Endothelial cell (in vitro differentiated cells): ENCODE measurements around the gene SMARCD1. TPM values are rescaled to one million over a fixed set of nuclear protein-coding genes. Genes with fewer than 3 reads are reported as not detected.

Experiments used
- DNase-seq: peaks from one replicate; pipeline ENCODE4 v3.0.0; 2021; ENCODE audit warnings: low spot score
- H3K27ac Mint-ChIP-seq: one replicate; pipeline ENCODE4 v1.8.0; 2021; ENCODE audit warnings: mixed read lengths, inconsistent platforms; ENCODE audit not compliant: unreplicated experiment
- H3K27me3 Mint-ChIP-seq: one replicate; pipeline ENCODE4 v1.8.0; 2021; ENCODE audit warnings: mild to moderate bottlenecking, moderate library complexity, mixed read lengths, inconsistent platforms; ENCODE audit not compliant: unreplicated experiment
- H3K36me3 Mint-ChIP-seq: one replicate; pipeline ENCODE4 v1.8.0; 2021; ENCODE audit warnings: mild to moderate bottlenecking, low read depth, mixed read lengths, inconsistent platforms; ENCODE audit not compliant: unreplicated experiment
- H3K4me1 Mint-ChIP-seq: one replicate; pipeline ENCODE4 v1.8.0; 2021; ENCODE audit warnings: mild to moderate bottlenecking, mixed read lengths, inconsistent platforms; ENCODE audit not compliant: unreplicated experiment
- H3K4me3 Mint-ChIP-seq: one replicate; pipeline ENCODE4 v1.8.0; 2021; ENCODE audit warnings: mild to moderate bottlenecking, mixed read lengths, inconsistent platforms; ENCODE audit not compliant: unreplicated experiment
- H3K9me3 Mint-ChIP-seq: one replicate; pipeline ENCODE4 v1.8.0; 2021; ENCODE audit warnings: mixed read lengths, inconsistent platforms; ENCODE audit not compliant: unreplicated experiment
- total RNA-seq: library from RNA; stranded (reverse); fragmentation: NEBNext Ultra II Directional; extraction: Animal tissue kit (Norgen Biotek cat#: 25700); gene quantifications from one replicate; pipeline ENCODE4 v1.2.1, GENCODE V29; 2021; ENCODE audit not compliant: unreplicated experiment
- TF ChIP-seq, protein P1 (sequence below): fragments of 200-600 bp; sonication (generic); IDR thresholded peaks from one replicate; pipeline ENCODE4 v1.5.0; 2021; ENCODE audit warnings: antibody characterized with exemption; ENCODE audit not compliant: unreplicated experiment

Gene SMARCD1
- total RNA-seq, 1 donor from 2014 or later, result 101 TPM

DNA sequence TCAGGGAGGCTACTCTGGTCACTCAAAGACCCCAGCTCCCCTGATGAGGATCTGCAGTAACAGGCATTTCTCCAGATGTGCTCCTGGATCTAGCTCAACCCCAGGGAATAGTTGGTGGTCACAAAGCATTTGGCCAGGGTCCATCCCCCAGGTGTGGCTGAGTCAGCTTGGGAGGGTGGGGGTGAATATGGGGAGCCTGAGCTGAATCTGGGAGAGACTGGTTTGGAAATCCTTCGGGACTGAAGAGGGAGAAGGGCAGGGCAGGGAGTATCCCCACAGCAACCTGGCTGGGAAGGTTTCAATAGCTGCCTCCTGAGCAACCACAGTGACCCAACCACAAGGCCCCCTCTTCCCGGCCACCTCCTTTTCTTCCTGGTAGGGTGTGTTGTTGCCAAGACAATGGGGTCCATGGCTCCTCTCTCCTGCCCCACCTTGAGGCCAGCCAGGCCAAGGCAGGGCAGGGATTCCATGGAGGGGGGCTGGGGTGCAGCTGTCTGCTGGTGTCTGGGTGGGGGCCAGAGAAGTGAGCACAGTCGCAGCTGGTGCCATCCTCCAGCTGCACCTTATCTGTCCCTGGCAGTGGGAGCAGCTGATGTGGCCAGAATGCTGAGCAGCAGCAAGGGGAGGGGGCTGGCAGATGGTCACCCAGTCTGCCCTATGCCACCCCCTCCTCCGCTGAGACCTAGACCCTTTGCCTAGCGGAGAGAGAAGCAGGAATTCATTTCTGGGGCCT lies 22.2 kb upstream of the SMARCD1 start:
- DNase-seq, result no peak
- H3K36me3 Mint-ChIP-seq, result no peaks in the 10 kb centered on the region
- TF ChIP-seq, protein P1, sequence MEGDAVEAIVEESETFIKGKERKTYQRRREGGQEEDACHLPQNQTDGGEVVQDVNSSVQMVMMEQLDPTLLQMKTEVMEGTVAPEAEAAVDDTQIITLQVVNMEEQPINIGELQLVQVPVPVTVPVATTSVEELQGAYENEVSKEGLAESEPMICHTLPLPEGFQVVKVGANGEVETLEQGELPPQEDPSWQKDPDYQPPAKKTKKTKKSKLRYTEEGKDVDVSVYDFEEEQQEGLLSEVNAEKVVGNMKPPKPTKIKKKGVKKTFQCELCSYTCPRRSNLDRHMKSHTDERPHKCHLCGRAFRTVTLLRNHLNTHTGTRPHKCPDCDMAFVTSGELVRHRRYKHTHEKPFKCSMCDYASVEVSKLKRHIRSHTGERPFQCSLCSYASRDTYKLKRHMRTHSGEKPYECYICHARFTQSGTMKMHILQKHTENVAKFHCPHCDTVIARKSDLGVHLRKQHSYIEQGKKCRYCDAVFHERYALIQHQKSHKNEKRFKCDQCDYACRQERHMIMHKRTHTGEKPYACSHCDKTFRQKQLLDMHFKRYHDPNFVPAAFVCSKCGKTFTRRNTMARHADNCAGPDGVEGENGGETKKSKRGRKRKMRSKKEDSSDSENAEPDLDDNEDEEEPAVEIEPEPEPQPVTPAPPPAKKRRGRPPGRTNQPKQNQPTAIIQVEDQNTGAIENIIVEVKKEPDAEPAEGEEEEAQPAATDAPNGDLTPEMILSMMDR, result no peak
- peaks cover 14% of the 10 kb centered on the region for H3K27me3 Mint-ChIP-seq
- H3K4me1 Mint-ChIP-seq, result no peaks in the 10 kb centered on the region
- H3K27ac Mint-ChIP-seq, result no peak overlapping the region
- H3K4me3 Mint-ChIP-seq, result no peak overlapping the region
- no peaks in the 10 kb centered on the region for H3K9me3 Mint-ChIP-seq

DNA sequence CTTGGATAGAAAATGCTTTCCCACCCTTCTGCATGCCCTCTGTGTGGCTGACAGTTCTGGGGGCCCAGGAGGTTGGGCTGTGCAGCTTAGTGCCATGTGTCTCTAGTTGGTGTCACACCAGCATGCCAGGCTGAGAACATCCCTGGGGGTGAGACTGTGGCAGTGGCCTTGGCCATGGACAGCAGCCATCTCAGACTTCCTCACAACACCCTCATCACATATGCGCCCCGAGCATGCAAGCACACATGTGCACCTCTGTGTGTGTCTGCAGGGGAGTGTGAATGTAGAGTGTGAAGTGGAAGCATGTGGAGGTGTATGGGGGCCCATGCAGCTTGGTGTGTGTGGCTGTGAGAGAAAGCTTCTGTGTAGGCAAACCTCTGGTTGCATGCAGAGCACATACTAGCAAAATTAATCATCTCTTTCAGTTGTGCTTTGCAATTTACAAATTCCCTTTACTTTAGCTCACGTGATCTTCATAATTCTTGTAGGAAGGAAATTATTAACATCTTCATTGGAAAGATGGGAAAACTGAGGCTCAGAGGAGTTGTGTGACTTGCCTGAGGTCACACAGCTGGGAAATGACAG lies 19.3 kb upstream of the SMARCD1 start:
- peaks cover 14% of the 10 kb centered on the region for H3K4me1 Mint-ChIP-seq
- H3K27ac Mint-ChIP-seq, result no peak overlapping the region
- TF ChIP-seq, protein P1, result no peak
- no peak overlapping the region for H3K4me3 Mint-ChIP-seq
- H3K27me3 Mint-ChIP-seq, result peaks cover 5% of the 10 kb centered on the region
- no peak for DNase-seq
- H3K9me3 Mint-ChIP-seq, result no peaks in the 10 kb centered on the region
- H3K36me3 Mint-ChIP-seq, result no peaks in the 10 kb centered on the region

DNA sequence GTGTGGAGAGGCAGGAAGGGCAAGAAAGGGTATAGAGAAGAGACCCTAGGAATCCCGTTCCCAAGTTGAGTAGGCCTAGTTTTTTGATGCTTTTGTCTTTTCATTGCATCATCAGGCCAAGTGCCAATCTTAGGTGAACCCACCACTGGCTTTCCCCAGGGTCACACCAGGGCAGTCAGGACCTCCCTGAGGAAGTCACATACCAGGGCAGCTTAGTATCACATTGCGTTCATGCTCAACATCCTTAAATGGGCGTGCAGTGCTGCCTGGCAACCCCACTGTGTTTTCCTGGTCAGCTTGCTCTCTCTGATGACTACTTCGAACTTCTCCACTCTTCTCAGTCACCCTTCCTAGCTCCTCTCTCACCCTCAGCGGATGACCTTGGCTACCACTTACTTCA lies 18.7 kb upstream of the SMARCD1 start:
- no peaks in the 10 kb centered on the region for H3K9me3 Mint-ChIP-seq
- peaks cover 15% of the 10 kb centered on the region for H3K4me1 Mint-ChIP-seq
- peaks cover 5% of the 10 kb centered on the region for H3K27me3 Mint-ChIP-seq
- H3K4me3 Mint-ChIP-seq, result no peak overlapping the region
- no peaks in the 10 kb centered on the region for H3K36me3 Mint-ChIP-seq
- DNase-seq, result no peak
- H3K27ac Mint-ChIP-seq, result no peak overlapping the region
- TF ChIP-seq, protein P1, result no peak

DNA sequence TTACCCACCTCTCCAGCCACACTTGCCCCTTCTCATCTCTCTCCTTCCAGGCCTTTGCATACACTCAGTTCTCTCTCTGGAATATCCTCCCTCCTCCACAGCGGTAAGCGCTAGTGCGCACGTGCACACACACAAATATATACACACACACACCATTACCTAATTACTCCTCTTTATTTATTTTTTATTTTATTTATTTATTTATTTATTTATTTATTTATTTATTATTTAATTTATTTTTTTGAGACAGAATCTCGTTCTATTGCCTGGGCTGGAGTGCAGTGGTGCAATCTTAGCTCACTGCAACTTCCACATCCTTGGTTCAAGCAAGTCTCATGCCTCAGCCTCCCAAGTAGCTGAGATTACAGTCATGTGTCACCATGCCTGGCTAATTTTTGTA lies 16.1 kb upstream of the SMARCD1 start:
- H3K9me3 Mint-ChIP-seq, result no peaks in the 10 kb centered on the region
- peaks cover 15% of the 10 kb centered on the region for H3K4me1 Mint-ChIP-seq
- TF ChIP-seq, protein P1, result no peak
- peaks cover 10% of the 10 kb centered on the region for H3K27me3 Mint-ChIP-seq
- DNase-seq, result no peak
- H3K4me3 Mint-ChIP-seq, result no peak overlapping the region
- no peaks in the 10 kb centered on the region for H3K36me3 Mint-ChIP-seq
- H3K27ac Mint-ChIP-seq, result no peak overlapping the region

DNA sequence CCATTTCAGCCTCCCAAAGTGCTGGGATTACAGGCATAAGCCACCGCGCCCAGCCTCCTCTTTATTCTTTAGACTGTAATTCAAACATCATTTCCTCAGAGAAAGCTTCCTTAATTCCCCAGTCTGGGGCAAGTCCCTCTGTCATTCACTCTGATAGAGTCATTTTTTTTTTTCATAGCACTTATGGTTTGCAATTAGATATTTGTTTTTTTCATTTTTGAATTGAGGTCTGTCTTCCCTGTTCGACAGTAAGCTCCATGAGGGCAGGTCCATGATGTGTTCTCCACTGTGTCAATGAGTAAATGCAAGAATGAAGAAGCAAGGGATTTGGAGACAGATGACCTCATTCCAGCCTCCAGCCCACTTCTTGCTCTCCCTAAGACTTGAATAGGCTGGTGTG lies 15.6 kb upstream of the SMARCD1 start:
- Mint-ChIP-seq H3K4me1 (peaks cover 15% of the 10 kb centered on the region), H3K4me3 (no peak overlapping the region), H3K9me3 (no peaks in the 10 kb centered on the region), H3K36me3 (no peaks in the 10 kb centered on the region), H3K27me3 (peaks cover 8% of the 10 kb centered on the region), H3K27ac (peak overlapping the region; percentile 45)
- TF ChIP-seq, protein P1, result no peak
- DNase-seq, result no peak
